CD4-positive, alpha-beta T cell treated with Interleukin-4 for 1 hour (primary cell): ENCODE measurements around the gene RBFOX2.
"Not testable (repeated sequence)": the region's sequence is repeated elsewhere in the genome, so short reads cannot be mapped to it uniquely, and the experiment has no call there.

Source experiments
- DNase-seq, 2 donors: peaks; one replicate each; pipeline ENCODE4 v3.0.0-alpha.2; 2020 to 2022

RBFOX2 gene

DNA sequence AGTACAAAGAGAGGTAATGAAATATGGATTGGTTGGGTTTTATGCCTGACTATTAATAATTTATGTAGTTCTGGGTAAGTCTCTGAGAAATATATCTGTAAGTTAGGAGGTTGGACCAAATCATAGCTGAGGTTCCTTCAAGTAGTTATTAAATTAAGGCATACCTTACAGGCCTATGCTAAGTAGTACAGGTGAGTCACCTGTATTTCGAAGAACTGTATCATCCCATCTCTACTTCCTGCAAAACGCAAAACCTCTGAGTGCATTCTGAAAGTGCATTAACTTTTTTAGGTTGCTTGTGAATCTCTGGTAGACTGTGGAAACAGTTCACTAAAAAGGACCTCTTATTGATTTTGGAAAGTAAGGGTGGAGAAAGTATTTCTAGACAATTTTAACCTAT, 273.9 kb downstream of the RBFOX2 start:
- no peak for DNase-seq

DNA sequence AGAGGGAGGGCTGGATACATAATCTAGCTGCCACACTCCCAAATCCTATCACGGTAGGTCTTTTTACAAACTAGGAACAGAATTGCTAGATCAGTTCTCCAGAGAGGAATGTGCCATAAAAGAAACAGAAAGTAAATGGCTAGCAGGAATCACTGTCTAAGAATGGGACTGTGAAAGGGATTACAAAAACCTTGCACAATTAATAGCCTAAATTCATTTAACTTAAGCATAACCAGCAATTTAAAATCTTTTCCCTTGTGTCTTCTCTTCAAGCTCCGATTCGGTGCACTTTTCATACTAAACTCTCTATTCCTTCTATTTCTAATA, 275.8 kb downstream of the RBFOX2 start:
- DNase-seq, result no peak

DNA sequence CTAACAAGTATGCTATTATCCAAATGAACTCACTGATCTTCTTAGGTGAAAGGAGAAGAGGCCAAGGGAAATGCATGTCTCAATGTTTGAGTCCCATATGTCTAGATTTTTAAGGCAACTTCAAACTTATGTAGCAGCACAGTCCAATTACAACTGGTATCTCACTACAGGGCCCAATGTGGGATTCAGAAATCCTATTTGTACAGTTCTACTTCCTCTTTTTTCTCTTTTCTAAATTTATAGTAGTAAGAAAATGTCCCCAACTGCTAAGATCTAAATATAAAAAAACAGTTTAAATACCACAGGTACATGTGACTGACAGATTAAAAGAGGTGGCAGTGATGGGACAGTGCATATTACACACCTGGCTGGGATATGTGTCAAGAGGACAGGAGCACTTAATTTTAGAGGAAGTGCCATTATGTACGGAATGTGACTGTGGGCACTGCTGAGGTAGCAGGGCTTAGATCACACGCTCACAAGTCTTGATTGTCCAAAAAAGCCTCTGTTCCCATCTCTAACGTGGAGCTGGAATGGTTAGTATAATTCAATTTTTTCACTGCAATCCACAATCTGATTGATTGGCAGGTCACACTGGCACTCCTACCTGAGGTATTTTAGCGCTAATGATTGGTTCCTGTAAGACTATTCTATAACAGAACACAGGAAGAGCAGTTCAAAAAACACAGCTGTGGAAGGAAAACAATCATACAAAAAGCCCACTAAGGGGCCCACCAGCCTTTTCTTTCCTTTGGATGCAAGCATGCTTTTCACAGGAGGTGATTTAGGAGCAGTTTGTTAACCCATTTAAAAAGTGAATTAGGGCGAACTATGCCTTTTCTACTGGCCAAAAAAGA, 276.4 kb downstream of the RBFOX2 start:
- no peak for DNase-seq

DNA sequence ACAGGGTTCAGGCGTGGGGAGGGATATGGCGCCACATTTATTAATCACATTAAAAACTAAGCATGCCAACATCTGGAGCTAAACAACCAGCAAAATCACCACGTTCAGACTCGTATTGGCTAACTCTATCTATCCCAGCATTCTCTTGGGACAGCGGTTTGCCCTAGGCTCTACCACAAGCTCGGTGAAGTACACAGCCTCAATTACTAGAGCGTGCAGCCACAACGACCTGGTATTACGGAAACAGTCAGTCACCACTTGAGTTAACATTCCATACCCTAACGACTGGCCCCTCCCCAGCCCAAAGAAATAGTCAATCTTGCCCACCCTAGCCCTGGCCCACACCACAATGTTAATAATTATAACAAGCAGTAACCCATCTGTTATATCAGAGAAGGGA, 278.8 kb downstream of the RBFOX2 start:
- DNase-seq, result peak in 1 of 2 donors; percentile 21

DNA sequence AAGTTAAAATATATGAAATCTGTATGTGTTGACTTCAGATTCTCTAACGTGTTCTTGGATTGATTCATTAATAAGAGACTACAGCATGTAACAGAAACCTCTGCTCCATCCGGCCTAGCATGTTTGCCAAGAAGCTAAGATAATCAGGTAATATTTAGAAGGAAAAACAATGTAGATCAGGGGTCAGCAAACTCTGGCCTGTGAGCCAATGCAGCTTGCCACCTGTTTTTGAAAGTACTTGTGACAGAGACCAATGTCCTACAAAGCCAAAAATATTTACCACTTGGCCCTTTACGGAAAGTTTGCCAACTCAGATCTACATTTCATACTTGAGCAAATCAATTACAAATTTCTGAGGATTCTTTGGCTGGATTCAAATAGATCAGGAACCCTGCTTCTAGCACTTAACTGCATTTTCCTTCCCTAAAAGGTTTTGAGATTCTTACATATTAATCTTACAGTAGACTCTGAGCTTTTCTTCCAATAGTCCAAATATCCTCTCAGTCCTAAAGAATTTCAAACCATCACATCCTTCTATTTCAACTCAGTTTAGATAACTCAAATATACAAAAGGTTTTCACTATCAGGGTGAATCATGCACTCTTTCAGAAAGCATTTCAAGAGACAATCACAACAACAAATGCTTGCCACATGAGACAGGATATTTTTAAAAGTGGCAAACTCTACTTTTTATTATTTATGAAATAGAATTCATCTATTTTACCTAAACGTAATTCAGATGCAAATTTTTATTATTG, 281.5 kb downstream of the RBFOX2 start:
- no peak for DNase-seq

DNA sequence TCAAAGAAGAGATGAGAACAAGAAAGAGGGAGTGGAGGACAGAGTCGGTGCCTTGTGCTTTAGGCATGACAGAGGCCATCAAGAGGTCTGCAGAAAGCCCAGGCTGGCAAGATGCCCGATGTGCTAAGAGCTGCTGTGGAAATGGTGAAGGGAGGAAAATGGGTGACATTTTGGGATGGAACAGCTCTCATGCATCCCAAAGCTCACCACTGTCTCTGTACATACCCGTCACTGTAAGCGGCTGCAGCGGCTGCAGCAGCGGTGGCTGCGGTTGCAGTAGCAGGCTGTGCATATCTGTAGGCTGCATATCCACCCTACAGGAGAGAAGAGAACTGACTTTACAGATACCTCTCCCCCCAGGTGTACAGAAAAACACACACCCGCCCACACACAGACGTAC, 282.4 kb downstream of the RBFOX2 start:
- DNase-seq, result no peak

DNA sequence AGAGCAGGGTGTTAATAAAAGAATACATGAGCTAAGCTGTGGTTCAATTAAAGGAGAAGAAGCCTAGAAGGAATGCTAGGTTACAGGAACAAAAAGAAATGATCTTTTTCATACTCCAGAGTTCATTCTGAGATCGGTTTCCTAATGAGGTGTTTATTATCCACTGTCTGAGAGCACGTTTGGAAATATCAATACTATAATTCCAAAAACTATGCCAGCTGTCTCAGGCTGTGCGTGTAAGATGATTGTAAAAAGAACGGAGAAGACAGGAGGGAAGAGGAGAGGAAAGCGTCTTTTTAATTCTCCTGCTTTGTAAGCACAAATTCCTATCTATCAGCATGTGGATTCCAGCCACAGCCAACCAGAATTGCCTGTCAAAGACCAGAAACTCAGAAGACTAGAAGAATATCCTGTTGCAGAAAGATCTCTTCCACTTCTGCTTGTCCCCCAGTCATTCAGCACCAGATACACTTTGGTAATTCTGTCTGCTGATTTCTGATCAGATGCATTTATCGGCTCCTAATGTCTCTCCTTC, 285.2 kb downstream of the RBFOX2 start:
- DNase-seq, result no peak

DNA sequence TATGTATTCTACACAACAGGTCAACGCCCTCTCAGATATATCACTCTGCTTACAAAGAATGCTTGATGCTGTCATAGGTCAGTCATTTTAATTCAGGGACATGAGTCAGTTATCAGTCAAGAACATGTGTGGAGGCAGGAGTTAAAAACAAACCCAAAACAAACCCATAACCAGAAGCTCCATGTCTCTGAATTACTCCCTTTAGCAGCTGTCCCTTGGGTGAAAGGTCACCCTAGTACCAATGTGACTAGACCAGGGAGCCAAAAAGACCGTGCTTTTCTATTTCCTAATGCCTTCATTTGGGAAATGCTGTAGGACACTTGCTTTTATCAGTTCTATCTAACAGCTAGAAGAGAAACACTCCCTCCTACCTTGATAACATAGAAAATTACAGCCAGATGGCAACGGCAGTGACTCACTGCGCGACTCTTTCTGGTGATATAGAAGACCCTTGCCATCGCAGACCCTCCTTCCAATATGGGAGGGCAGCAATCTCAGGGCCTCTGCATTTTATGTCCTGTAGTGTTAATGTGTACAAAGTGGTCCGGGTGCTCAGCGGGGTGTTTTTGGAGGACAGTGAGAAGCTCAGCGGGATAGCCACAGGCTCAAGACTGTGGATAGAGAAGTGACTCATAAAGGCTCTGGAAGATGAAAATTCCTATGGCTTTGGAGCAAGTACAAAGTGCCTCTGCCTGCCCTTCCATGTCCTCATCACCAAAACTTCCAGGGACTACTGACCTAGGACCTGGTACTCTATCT, 286.1 kb downstream of the RBFOX2 start:
- DNase-seq, result no peak

DNA sequence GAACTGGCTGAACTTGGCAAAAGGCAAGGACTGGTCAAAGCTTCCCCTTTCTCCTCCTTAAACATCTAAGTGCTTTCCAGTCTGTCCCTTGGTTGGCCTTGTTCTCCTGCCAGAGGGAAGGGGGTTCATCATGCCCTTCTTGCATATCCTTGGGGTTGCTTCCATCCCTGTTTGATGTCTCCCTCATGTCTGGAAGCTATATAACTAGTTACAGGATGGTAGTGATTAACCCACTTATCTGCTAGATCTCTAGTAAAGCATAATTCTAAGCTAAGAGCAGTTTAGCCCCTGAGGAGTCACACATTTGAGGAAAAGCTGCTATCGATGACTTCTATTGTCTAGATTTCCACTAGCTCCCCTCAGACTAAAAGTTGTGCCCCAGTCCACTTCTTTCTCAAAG, 288.0 kb downstream of the RBFOX2 start:
- DNase-seq, result no peak

DNA sequence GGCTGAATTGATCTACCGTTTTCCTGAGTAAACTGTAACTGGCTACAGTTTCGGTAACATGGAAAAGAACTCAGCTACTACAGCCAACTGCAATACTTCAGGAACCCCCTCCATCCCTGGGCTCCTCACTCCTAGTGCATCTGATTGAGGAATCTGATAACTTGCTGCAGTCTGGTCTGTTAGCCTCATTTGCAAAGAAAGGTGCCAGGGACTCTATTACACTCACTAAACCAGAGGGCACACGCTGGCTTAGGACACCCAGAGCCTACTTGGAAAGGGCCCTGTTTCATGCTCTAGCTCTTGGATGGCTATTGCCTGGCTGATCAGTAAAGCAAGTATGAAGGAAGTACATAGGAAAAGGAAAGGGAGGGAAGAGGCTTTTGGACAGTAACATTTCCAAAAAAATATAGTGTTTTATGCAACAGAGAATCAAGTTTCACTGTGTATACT, 288.7 kb downstream of the RBFOX2 start:
- no peak for DNase-seq

DNA sequence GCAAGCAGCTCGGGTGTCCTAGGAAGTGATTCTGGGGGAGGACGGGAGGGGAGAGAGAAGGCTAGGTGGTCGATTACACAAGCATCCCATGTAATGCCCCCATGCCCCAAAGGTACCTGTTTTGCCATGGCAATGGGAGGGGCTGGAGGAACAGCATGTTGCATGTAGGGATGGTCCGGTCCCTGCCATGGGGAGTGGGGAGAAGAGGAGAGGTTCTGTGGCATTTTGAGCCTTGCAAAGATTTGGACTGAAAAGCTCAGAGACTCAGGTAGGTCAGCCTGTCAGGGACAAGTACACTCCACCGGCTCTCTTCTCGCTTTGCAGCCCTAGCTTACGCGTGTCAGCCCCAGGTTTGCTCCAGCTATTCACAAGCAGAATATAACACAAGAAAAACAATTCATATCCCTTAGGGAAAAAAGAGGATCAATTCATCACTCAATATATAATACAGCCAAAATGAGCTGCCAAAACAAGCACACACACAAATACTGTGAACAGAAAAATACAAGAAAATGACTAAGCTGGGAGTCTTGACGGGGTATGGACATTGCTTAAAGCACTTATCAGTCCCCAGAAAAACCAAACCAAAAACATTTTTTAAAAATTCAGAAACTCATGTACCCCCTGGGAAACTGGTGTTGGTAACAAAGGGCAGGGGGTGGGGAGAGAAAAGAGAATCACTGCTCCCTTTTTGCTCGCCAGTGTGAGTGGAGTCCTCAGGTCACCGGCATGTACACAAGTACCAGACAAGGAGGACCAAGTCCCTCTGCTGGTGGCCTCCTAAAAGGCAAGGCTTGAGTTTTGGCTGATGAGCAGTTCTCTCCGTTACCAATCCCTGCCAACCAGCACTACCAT, 289.3 kb downstream of the RBFOX2 start:
- peak in 1 of 2 donors; percentile 9 for DNase-seq

DNA sequence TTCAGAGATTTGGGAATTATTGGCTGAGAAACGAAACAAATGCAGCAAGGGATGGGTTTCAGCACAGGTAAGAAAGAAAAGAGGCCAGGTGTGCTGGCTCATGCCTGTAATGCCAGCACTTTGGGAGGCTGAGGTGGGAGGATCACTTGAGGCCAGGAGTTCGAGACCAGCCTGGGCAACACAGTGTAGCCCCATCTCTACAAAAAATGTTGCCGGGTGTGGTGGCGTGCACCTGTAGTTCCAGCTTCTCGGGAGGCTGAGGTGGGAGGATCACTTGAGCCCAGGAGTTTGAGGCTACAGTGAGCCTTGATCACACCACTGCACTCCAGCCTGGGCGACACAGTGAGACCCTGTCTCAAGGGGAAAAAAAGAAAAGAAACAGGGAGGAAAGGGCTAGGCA, 290.7 kb downstream of the RBFOX2 start:
- DNase-seq, result not testable (repeated sequence)

DNA sequence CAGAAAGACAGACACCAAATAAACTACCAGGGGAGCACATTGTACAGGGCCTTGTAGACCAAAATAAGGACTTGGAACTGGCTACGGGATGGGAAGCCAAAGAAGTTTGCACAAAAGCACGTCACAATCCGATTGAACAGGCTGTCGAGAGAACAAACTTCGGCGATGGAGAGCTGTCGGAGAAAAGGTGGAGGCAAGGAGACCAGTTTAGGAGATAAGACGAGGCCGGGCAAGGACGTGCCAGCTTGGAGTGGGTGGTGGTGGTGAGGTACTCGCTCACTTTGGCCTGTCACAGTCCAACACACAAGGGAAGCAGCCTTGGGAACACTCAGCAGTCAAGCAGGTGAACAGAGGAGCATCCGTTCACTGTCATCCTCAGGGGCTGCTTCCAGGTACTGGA, 291.9 kb downstream of the RBFOX2 start:
- no peak for DNase-seq

DNA sequence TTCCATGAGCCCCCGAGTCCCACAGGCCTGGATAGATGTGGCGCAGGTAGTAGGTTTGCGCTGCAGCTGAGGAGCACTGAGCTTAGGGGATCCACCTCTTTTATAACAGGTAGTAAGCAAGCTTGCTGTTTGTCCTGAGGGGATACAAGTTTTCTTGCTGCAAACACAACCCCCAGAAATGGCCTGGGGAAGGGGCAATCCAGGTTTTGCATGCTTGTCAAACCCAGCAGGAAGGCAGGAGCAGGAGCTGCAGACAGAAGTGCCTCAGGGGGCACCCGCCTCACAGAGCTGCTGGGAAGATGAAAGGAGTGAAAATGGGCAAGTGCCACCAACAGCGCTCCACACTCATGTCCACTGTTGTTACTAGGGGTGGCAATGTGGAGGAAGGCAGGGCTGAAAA, 292.5 kb downstream of the RBFOX2 start:
- DNase-seq, result no peak

DNA sequence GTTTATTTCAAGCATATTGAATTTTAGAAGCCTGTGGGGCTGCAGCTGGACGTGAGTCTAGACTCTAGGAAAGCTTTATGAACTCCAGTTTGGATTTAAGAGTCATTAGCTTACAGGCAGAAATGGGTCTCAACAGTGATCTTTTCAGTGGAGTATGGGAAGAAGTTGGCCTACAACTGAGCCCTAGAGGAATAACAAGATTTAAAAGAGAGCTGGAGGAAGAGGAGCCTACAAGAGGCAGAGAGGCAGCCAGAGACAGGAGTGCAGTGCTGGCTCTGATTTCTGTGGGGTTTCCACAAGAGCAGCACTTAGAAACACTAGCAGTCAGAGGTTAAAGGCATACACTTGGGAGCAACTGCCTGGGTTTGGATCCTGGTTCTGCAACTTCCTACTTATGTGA, 293.1 kb downstream of the RBFOX2 start:
- no peak for DNase-seq

DNA sequence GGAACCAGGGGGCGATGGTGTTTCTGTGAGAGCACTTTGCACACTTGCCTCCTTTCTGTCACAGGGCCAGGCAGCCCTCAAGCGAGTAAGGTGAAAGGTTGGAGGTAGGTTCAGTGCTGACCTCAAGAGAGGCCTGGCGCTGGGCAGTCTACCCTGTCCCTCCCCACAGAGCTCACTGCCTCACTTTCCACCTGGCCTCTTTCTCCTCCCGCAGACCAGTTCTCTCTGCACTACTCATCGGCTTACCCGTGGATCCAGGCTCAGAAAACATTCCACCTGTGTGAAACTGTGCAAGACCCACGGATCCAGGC, 294.2 kb downstream of the RBFOX2 start:
- DNase-seq, result no peak

DNA sequence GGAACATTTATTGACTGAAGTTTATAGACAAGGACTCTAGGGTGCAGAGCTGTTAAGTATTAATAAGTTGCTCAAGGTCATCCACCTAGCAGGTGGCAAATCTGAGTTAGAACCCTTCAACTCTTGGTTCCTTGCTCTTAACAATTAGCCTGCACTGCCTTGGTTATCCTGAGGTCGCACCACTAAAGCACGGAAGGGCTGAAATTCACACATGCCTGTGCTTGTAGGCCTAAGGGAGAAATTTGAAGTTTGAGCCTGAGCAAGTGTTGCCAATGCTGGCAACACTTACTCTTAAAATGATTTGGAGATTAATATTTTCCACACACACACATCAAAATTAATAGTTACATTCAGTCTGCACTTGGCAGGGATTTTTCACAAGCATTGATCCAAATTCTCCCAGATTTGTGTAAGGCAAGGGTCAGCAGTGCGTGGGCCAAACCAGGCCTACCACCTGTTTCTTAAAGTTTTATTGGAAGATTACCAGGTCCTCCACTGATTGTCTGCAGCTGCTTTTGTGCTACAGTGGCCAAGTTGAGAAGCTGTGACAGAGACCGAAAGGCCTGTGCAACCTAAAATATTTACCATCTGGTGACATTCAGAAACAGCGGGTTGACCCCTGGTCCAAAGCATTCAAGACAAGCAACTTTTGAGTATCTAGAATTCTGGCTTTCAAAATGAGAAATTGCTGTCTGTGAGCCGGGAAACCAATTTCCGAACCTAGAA, 294.7 kb downstream of the RBFOX2 start:
- no peak for DNase-seq

DNA sequence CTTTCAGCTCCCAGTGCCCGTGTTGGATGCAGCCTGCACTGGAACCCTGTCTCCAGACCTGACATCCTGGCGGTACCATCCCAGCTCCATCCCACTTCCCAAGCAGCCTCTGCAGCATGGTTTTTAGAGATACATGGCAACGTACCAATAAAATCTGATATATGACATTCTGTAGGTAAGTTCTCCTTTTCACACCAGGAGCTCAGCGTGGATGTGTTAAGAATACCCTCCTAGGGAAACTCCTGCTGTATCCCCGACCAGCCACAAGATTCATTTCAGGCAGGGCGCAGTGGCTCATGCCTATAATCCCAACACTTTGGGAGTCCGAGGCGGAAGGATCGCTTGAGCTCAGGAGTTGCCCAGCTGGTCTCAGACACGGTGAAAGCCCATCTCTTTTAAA, 295.6 kb downstream of the RBFOX2 start:
- no peak for DNase-seq

DNA sequence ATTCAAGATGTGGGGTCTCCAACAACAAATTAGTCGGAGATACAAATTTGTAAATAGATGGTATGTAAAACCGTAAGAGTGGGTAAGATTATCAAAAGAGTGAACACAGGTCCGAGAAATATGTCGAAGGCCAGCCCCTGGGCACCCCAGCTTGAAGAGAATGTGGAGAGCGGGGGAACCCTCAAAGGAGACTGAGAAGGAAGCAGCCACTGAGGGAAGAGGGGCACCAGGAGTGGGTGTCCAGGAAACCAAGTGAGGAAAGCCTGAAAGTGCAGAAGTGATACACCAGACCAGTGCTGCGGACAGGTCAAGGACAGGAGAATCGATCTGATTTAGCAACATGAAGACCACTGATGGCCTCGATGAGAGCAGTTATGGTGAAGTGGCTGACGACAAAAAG, 296.5 kb downstream of the RBFOX2 start:
- no peak for DNase-seq

DNA sequence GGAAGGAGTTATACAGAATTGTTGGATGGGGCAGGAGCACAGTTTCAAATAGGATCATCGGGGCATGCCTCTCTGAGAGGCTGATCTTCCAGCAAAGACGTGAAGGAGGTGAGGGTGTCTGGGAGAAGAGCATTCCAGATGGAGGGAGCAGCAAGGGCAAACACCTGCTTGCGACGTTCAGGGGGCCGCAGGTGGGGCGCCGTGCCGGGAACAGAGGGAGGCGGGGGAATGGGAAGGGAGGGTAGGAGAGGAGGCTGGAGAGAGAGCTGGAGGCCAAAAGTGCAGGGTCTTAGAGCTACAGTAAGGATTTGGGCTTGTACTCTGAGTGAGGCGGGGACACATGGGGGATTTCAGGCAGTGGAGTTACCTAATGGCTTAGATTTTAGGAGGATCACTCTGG, 297.3 kb downstream of the RBFOX2 start:
- DNase-seq, result no peak

DNA sequence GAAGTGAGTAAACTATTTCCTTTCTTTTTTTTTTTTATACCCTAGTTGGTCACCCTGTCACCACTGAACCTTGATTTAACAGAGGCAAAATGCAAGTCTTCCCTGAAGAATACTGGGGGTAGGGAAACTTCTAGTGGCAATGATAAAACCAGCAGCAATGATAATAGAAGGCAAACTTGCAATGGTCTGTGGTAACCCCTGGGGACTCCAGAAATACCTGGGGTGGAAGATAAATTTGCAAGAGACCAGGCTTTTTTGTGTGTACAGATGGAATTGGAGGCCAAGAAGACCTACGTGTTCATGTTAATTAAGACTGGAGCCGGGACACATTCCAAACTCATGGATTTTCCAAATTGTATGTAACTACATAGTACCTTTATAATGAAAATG, 299.3 kb downstream of the RBFOX2 start:
- no peak for DNase-seq
